A549 (cell line): Measurements from ENCODE around the gene KCNQ1. TPM values are rescaled to one million over a fixed set of nuclear protein-coding genes. Genes with fewer than 3 reads are reported as not detected.

ENCODE experiments used
- ATAC-seq, 2 experiments: fragments of 200-7000 bp in 1 of 2; fragments of >200 bp in 1 of 2; cut with Nextera tagmentation in 1 of 2; cut with Tn5 transposase in 1 of 2; 3 replicates each; pipeline versions ENCODE4 v1.8.0 to v1.9.1; 2018 to 2020; ENCODE audit warnings: mild to moderate bottlenecking in 1 of 2, moderate library complexity in 1 of 2
- CTCF ChIA-PET: fragments of 300-600 bp; sonication (Branson Sonifier 250); formaldehyde crosslinking; extraction: SDS; loops from one replicate; lab custom pipeline; 2021; ENCODE audit warnings: antibody characterized with exemption, inconsistent platforms; lab: Yijun Ruan, JAX
- POLR2A ChIA-PET: fragments of 350-600 bp; formaldehyde crosslinking; extraction: SDS; loops from one replicate; lab custom pipeline; 2021; ENCODE audit warnings: antibody characterized with exemption, inconsistent platforms; lab: Yijun Ruan, JAX
- DNase-seq, 2 experiments: peaks; one replicate each; pipeline versions ENCODE4 v3.0.0 to v3.0.0-alpha.2; 2011 to 2016; ENCODE audit warnings: low read depth in 1 of 2, low spot score in 1 of 2
- FAIRE-seq: peaks from 2 replicates; lab custom pipeline; 2011; peaks lifted over from hg19 to GRCh38; lab: Jason Lieb, UNC
- H3K27ac ChIP-seq, 2 experiments: fragments of >200 bp; sonication (Bioruptor Twin); formaldehyde crosslinking; 3 replicates each; pipeline ENCODE4 v1.5.1; 2016 to 2017
- H3K4me1 ChIP-seq: fragments of >200 bp; sonication (Bioruptor Twin); formaldehyde crosslinking; 3 replicates; pipeline ENCODE4 v1.6.1; 2016
- H3K4me2 ChIP-seq: fragments of >200 bp; sonication (Bioruptor Twin); formaldehyde crosslinking; 3 replicates; pipeline ENCODE4 v1.6.1; 2016
- H3K4me3 ChIP-seq: fragments of >200 bp; sonication (Bioruptor Twin); formaldehyde crosslinking; 3 replicates; pipeline ENCODE4 v1.5.1; 2016
- H3K9me3 ChIP-seq: fragments of >200 bp; sonication (Bioruptor Twin); formaldehyde crosslinking; 3 replicates; pipeline ENCODE4 v1.6.1; 2016
- EHF ChIP-seq: fragments of 250-450 bp; sonication (Bioruptor Pico); IDR thresholded peaks from 2 replicates; pipeline ENCODE4 v1.5.0; 2020; ENCODE audit warnings: mild to moderate bottlenecking
- FOSB ChIP-seq: fragments of 250-450 bp; sonication (Bioruptor Pico); IDR thresholded peaks from 2 replicates; pipeline ENCODE4 v1.5.0; 2020; ENCODE audit warnings: mild to moderate bottlenecking, moderate library complexity
- HEYL ChIP-seq: fragments of 250-450 bp; sonication (Bioruptor Pico); IDR thresholded peaks from 2 replicates; pipeline ENCODE4 v1.8.0; 2021; ENCODE audit warnings: mild to moderate bottlenecking, moderate library complexity
- HMGXB4 ChIP-seq: fragments of 250-450 bp; sonication (Bioruptor Pico); IDR thresholded peaks from 2 replicates; pipeline ENCODE4 v1.5.0; 2021; ENCODE audit warnings: mild to moderate bottlenecking, moderate library complexity, borderline replicate concordance
- JUN ChIP-seq, 2 experiments: fragments of >200 bp; sonication (Bioruptor Twin); formaldehyde crosslinking; IDR thresholded peaks; 2 replicates in 1 of 2; 3 replicates in 1 of 2; pipeline ENCODE4 v1.6.1; 2016 to 2017
- KDM1A ChIP-seq: fragments of 200-600 bp; sonication (generic); IDR thresholded peaks from 2 replicates; pipeline ENCODE4 v1.6.1; 2016; ENCODE audit warnings: low read depth, mild to moderate bottlenecking
- MYC ChIP-seq: IDR thresholded peaks from 2 replicates; pipeline ENCODE4 v1.6.1; 2012; ENCODE audit warnings: mild to moderate bottlenecking, inconsistent platforms, low read length, improper control_type of control experiment, borderline replicate concordance
- NFE2L2 ChIP-seq: fragments of 150-350 bp; conservative IDR thresholded peaks from 2 replicates; pipeline ENCODE4 v1.6.1; 2014; ENCODE audit warnings: low read length
- PHF8 ChIP-seq: fragments of 200-600 bp; sonication (generic); IDR thresholded peaks from 2 replicates; pipeline ENCODE4 v1.6.1; 2016; ENCODE audit warnings: low read depth, mild to moderate bottlenecking, antibody characterized with exemption, moderate library complexity, borderline replicate concordance
- POLR2AphosphoS2 ChIP-seq: conservative IDR thresholded peaks from 2 replicates; pipeline ENCODE4 v1.6.1; 2012; ENCODE audit warnings: low read length, improper control_type of control experiment, inconsistent platforms
- RAD21 ChIP-seq, 2 experiments: fragments of >200 bp in 1 of 2; sonication (Bioruptor Twin) in 1 of 2; formaldehyde crosslinking in 1 of 2; IDR thresholded peaks in 1 of 2; conservative IDR thresholded peaks in 1 of 2; 2 replicates in 1 of 2; 3 replicates in 1 of 2; pipeline ENCODE4 v1.6.1; 2012 to 2018; ENCODE audit warnings: inconsistent platforms in 1 of 2
- REST ChIP-seq: fragments of 200-600 bp; sonication (generic); IDR thresholded peaks from 2 replicates; pipeline ENCODE4 v1.6.1; 2016; ENCODE audit warnings: antibody characterized with exemption, mild to moderate bottlenecking, moderate library complexity
- RNF2 ChIP-seq: fragments of 200-600 bp; sonication (generic); IDR thresholded peaks from 2 replicates; pipeline ENCODE4 v1.6.1; 2016; ENCODE audit warnings: low read depth, mild to moderate bottlenecking, antibody characterized with exemption, moderate library complexity, borderline replicate concordance
- SREBF2 ChIP-seq: fragments of 450-650 bp; IDR thresholded peaks from 2 replicates; pipeline ENCODE4 v1.6.1; 2014; ENCODE audit warnings: mild to moderate bottlenecking, moderate library complexity
- TFCP2L1 ChIP-seq: fragments of 250-450 bp; sonication (Bioruptor Pico); IDR thresholded peaks from 2 replicates; pipeline ENCODE4 v1.5.0; 2021; ENCODE audit warnings: mild to moderate bottlenecking
- ZNF302 ChIP-seq: fragments of 250-450 bp; sonication (Bioruptor Pico); IDR thresholded peaks from 2 replicates; pipeline ENCODE4 v1.9.0; 2021; ENCODE audit warnings: inconsistent platforms, mild to moderate bottlenecking, moderate library complexity
- WGBS: methylation state at CpG from one replicate; pipeline ENCODE4 v1.1.6; 2017; ENCODE audit errors: missing lambda C conversion rate; 5-methylcytosine and 5-hydroxymethylcytosine counted together
- polyA plus RNA-seq, 4 experiments: library from polyadenylated mRNA; depleted of rRNA in 3 of 4; stranded (reverse); fragments of >200 nt; fragmentation: RNase III in 1 of 4; extraction: RNeasy Plus Mini Kit Qiagen cat#74134 plus additional on column Dnase treatment in 1 of 4; gene quantifications; 2 replicates in 3 of 4; 3 replicates in 1 of 4; pipeline ENCODE4 v1.2.3, GENCODE V29; 2011 to 2017

Gene KCNQ1
- polyA plus RNA-seq, 2 of the 4 experiments (the other 2 are of a cell fraction) = 0.14 to 0.17 TPM

GRCh38 chr11:2796508-2797113 lies 351.8 kb downstream of the KCNQ1 start:
- no peak for TF ChIP-seq KDM1A
- no peak for TF ChIP-seq NFE2L2
- TF ChIP-seq PHF8 = no peak
- no peak for TF ChIP-seq REST
- TF ChIP-seq SREBF2 = no peak
- TF ChIP-seq FOSB (CRISPR knock-in tag) = no peak
- TF ChIP-seq POLR2AphosphoS2 = no peak
- no peak for TF ChIP-seq HMGXB4 (CRISPR knock-in tag)
- ChIA-PET CTCF (no interaction called here), POLR2A (no interaction called here)
- Histone ChIP-seq H3K9me3 (0 out of 3 replicates have a peak, but pooled peaks cover 6% of the 10 kb centered on the region), H3K27ac (no peak overlapping the region), H3K4me2 (no peak overlapping the region), H3K4me3 (no peak overlapping the region), H3K4me1 (no peaks in the 10 kb centered on the region)
- WGBS = 68% methylated on average over 32 of the region's 32 CpGs
- DNase-seq (no peak), FAIRE-seq (no peak), ATAC-seq (no peak)

- Histone ChIP-seq H3K27ac (no peak overlapping the region), H3K4me3 (no peak overlapping the region), H3K4me1 (no peaks in the 10 kb centered on the region), H3K4me2 (no peak overlapping the region), H3K9me3 (0 out of 3 replicates have a peak, but pooled peaks cover 6% of the 10 kb centered on the region)
- POLR2A ChIA-PET = no interaction called here
- TF ChIP-seq MYC (no peak), RNF2 (no peak), NFE2L2 (no peak), HEYL (CRISPR knock-in tag) (no peak), RAD21 (conservative IDR thresholded peaks at IDR 0.05 in 1 of 2, IDR thresholded peaks at IDR 0.05 in 1 of 2) (no peak), TFCP2L1 (no peak), ZNF302 (CRISPR knock-in tag) (no peak), EHF (CRISPR knock-in tag) (no peak), JUN (IDR thresholded peaks at IDR 0.05) (no peak)
- ATAC-seq (no peak), FAIRE-seq (no peak), DNase-seq (no peak)
- CTCF ChIA-PET = interaction anchor here (0.6 kb wide), 1 partner anchor 75 kb away, joined by 4 read pairs; no protein-coding TSS in a partner anchor
- 62% methylated on average over 15 of the region's 25 CpGs for WGBS
Observed at GRCh38 chr11:2797121-2797711, 352.4 kb downstream of the KCNQ1 start.
